Measurements from ENCODE around the gene FCRL5.

DNA sequence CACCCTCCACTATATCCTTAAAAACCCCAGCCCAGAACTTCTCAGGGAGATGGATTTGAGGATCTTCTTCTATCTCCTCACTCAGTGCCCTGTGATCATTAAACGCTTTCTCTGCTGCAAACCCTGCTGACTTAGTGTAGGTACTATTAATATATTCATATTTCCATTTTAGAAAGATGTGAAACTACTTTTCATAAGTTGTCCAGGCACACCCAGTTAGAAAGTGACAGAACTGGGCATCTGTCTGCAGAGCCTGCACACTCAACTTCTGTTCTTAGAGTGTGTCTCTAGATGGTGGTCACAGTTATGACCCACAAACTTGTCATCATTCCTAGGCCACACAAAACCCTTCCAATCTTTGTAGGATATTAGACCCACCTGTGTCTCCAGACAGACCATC lies 55.0 kb downstream of the FCRL5 start:
- TF ChIP-seq POLR2A (IDR thresholded peaks at IDR 0.05), result no peak
- TF ChIP-seq, protein P1, sequence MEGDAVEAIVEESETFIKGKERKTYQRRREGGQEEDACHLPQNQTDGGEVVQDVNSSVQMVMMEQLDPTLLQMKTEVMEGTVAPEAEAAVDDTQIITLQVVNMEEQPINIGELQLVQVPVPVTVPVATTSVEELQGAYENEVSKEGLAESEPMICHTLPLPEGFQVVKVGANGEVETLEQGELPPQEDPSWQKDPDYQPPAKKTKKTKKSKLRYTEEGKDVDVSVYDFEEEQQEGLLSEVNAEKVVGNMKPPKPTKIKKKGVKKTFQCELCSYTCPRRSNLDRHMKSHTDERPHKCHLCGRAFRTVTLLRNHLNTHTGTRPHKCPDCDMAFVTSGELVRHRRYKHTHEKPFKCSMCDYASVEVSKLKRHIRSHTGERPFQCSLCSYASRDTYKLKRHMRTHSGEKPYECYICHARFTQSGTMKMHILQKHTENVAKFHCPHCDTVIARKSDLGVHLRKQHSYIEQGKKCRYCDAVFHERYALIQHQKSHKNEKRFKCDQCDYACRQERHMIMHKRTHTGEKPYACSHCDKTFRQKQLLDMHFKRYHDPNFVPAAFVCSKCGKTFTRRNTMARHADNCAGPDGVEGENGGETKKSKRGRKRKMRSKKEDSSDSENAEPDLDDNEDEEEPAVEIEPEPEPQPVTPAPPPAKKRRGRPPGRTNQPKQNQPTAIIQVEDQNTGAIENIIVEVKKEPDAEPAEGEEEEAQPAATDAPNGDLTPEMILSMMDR (IDR thresholded peaks at IDR 0.05), result no peak
